ENCODE measurements around the gene RALGPS1. TPM values are rescaled to one million over a fixed set of nuclear protein-coding genes. Genes with fewer than 3 reads are reported as not detected.

RALGPS1 gene
- total and polyA plus RNA-seq, 2 of the 13 experiments (the other 11 are each of a cell fraction or from before 2014, with no cell fraction given), result 3.7 to 6.5 TPM

- TF ChIP-seq GATA4 (IDR thresholded peaks at IDR 0.05; ENCODE audit: borderline replicate concordance, low read depth) (no peak), ZNF782 (CRISPR knock-in tag; IDR thresholded peaks at IDR 0.05; ENCODE audit: borderline replicate concordance) (no peak), ZNF510 (CRISPR knock-in tag; IDR thresholded peaks at IDR 0.05; ENCODE audit: low read depth) (no peak), KIAA2018 (CRISPR knock-in tag; IDR thresholded peaks at IDR 0.05; ENCODE audit: borderline replicate concordance) (no peak)
These were observed 283.4 kb downstream of the RALGPS1 start (continued) for GRCh38 chr9:127197861-127198430.

Measured in HepG2 (cell line).